Nephron progenitor cell (in vitro differentiated cells): ENCODE data around the gene EDN2.

Source experiments
- DNase-seq: peaks from one replicate; pipeline ENCODE4 v3.0.0; 2021
- H3K27ac Mint-ChIP-seq: 2 replicates; pipeline ENCODE4 v1.8.0; 2021; ENCODE audit warnings: mild to moderate bottlenecking, moderate library complexity, mixed read lengths
- H3K27me3 Mint-ChIP-seq: 2 replicates; pipeline ENCODE4 v1.8.0; 2021; ENCODE audit warnings: mild to moderate bottlenecking, low read depth, mixed read lengths; ENCODE audit not compliant: poor library complexity
- H3K36me3 Mint-ChIP-seq: 2 replicates; pipeline ENCODE4 v1.8.0; 2021; ENCODE audit warnings: low read depth, mixed read lengths
- H3K4me1 Mint-ChIP-seq: 2 replicates; pipeline ENCODE4 v1.8.0; 2021; ENCODE audit warnings: mixed read lengths
- H3K4me3 Mint-ChIP-seq: 2 replicates; pipeline ENCODE4 v1.8.0; 2021; ENCODE audit warnings: mild to moderate bottlenecking, moderate library complexity, mixed read lengths
- H3K9me3 Mint-ChIP-seq: 2 replicates; pipeline ENCODE4 v1.8.0; 2021; ENCODE audit warnings: mild to moderate bottlenecking, moderate library complexity, mixed read lengths
- CTCF ChIP-seq: fragments of 200-600 bp; sonication (generic); IDR thresholded peaks from 2 replicates; pipeline ENCODE4 v1.5.0; 2021; ENCODE audit warnings: antibody characterized with exemption

EDN2 gene

GRCh38 chr1:41486053-41486370 lies 1.5 kb upstream of the EDN2 start:
- H3K4me3 Mint-ChIP-seq = peak overlapping the region; percentile 61
- no peaks in the 10 kb centered on the region for H3K9me3 Mint-ChIP-seq
- TF ChIP-seq CTCF = no peak
- peak overlapping the region; percentile 21 for H3K27ac Mint-ChIP-seq
- no peaks in the 10 kb centered on the region for H3K36me3 Mint-ChIP-seq
- peaks cover 13% of the 10 kb centered on the region for H3K27me3 Mint-ChIP-seq
- H3K4me1 Mint-ChIP-seq = peaks cover 51% of the 10 kb centered on the region
- no peak for DNase-seq

- H3K27me3 Mint-ChIP-seq = peaks cover 13% of the 10 kb centered on the region
- DNase-seq = no peak
- TF ChIP-seq CTCF = no peak
- H3K4me1 Mint-ChIP-seq = peaks cover 51% of the 10 kb centered on the region
- H3K36me3 Mint-ChIP-seq = no peaks in the 10 kb centered on the region
- H3K4me3 Mint-ChIP-seq = no peak overlapping the region
- no peak overlapping the region for H3K27ac Mint-ChIP-seq
- H3K9me3 Mint-ChIP-seq = no peaks in the 10 kb centered on the region
These were observed 1.1 kb upstream of the EDN2 start for GRCh38 chr1:41485605-41486004.

GRCh38 chr1:41483960-41484401 lies 502 bp downstream of the EDN2 start:
- no peaks in the 10 kb centered on the region for H3K9me3 Mint-ChIP-seq
- H3K27me3 Mint-ChIP-seq = peaks cover 15% of the 10 kb centered on the region
- TF ChIP-seq CTCF = no peak
- no peaks in the 10 kb centered on the region for H3K36me3 Mint-ChIP-seq
- no peak overlapping the region for H3K27ac Mint-ChIP-seq
- no peak for DNase-seq
- peaks cover 58% of the 10 kb centered on the region for H3K4me1 Mint-ChIP-seq
- no peak overlapping the region for H3K4me3 Mint-ChIP-seq

- no peak for TF ChIP-seq CTCF
- no peak overlapping the region for H3K27ac Mint-ChIP-seq
- DNase-seq = no peak
- peaks cover 51% of the 10 kb centered on the region for H3K4me1 Mint-ChIP-seq
- no peaks in the 10 kb centered on the region for H3K9me3 Mint-ChIP-seq
- H3K4me3 Mint-ChIP-seq = no peak overlapping the region
- peaks cover 15% of the 10 kb centered on the region for H3K27me3 Mint-ChIP-seq
- no peaks in the 10 kb centered on the region for H3K36me3 Mint-ChIP-seq
These were observed 1.3 kb downstream of the EDN2 start for GRCh38 chr1:41483001-41483850.

- H3K27ac Mint-ChIP-seq = no peak overlapping the region
- no peak overlapping the region for H3K4me3 Mint-ChIP-seq
- no peak for DNase-seq
- H3K36me3 Mint-ChIP-seq = no peaks in the 10 kb centered on the region
- H3K9me3 Mint-ChIP-seq = no peaks in the 10 kb centered on the region
- no peak for TF ChIP-seq CTCF
- peaks cover 45% of the 10 kb centered on the region for H3K4me1 Mint-ChIP-seq
- peaks cover 16% of the 10 kb centered on the region for H3K27me3 Mint-ChIP-seq
These were observed 2.3 kb downstream of the EDN2 start for GRCh38 chr1:41482001-41482765.
